ENCODE results near the gene LRFN4. TPM values are rescaled to one million over a fixed set of nuclear protein-coding genes. Genes with fewer than 3 reads are reported as not detected.

LRFN4 gene
- total RNA-seq, 1 experiment from 2014 or later, result 67.5 TPM

DNA sequence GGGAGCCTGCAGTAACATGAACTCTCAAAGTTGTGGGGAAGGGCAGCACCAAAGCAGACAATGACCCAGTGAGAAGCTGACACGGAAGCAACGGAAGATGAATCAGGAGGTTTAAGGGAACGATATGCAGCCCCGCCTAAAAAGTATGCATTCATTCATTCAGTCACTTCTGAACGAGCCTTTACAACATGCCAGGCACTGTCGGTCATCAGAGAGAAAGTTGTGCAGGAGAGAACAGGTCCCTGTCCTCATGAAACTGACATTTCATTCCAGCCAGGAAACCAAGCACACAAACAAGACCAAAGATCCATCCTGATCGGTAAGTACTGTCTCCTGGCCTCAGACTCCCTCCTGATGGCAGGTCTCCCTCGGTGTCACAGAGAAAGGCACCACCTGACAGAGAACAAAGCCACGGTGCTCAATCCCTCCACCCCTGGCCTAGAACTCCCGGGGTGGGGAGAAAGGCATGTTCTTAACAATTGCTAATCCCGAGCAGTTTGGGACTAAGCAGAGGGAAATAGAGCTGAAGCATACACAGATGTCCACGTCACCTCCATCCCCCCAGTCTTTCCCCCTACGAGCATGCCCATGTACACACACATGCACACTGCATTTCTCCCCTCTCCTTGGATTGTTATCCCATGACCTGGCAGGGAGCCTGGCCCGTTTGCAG lies 49.3 kb downstream of the LRFN4 start:
- in situ Hi-C loops (cut with HindIII; ENCODE audit: low sequenced_read_pairs), result no loop called here
- DNase-seq (ENCODE audit: low spot score), result peak; percentile 59

DNA sequence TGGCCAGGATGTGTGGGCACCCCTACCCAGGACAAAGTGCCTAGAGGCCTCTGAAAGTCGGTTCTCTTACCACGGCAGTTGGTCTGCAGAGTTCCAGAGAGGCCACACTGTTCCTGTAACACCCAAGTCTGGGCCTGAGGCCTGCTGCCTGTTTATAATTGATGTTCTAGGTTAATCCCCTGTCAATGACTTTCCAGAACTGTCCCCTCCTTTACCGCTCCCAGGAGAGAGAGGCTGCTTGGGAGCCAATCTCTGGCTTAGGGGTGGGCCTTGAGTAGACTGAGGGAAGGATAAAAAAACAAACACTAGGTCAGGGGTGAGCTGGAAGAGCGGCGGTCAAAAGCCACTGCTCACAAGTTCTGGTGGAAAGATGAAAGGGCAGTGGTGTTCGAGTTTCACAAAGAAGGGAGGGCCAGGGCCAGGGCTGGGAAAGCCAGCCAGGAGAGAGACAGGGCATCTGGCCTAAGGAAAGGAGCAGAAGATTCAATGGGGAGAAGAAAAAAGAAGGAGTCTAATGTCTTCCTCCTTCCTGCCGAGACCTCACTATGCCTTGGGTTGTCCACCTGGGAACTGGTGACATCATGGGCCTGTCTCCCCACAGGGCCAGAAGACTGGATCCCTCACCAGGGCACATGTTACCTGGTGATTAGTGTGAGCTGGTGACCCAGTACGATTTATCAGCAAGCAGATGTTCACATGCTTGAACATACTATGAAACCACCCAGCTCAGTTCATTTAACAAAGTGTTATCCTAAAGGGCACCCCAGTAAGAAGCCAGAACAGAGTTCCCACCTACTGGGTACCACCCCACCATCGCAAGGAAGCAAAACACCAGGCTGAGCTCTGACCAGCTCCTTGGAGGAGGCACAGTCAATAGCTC lies 51.1 kb downstream of the LRFN4 start:
- DNase-seq (ENCODE audit: low spot score), result no peak
- in situ Hi-C loops (cut with HindIII; ENCODE audit: low sequenced_read_pairs), result no loop called here

DNA sequence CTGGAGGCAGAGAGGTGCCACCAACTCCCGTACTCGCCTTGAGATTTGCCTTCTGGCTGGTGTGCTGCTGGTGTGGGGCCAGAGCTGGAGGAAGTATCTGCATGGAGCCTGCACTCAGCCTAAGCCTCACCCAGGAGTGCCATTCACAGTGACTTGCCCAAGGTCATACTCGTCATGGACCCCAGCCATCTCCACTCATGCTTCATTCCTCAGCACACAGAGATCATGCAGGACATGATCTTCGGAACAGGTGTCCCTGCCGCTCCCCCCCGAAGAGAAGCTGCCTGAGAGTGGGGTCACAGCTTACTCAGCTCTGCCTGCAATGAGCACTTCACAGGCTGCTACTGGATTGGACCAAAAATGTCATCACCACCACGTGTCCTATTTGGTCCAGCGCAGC lies 52.3 kb downstream of the LRFN4 start:
- in situ Hi-C loops (cut with HindIII; ENCODE audit: low sequenced_read_pairs), result no loop called here
- no peak for DNase-seq (ENCODE audit: low spot score)

DNA sequence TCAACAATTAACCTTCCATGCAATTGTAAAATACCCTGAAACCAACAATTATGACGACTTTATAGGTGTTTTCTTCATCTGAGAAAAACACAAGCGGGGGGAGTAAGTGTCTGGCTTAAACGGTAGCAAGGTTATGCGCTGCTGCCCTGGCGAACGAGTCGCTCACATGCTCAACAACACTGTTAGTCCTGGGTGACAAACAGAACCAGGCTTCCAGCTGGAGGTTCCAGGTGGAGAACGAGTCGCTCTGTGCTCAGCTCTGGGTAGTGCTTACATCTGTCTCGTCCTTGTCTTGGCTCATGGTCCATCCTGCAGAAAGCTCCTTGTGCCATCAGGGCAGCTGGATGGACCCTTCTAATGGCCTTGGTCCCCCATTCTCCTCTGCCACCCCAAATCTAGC lies 53.2 kb downstream of the LRFN4 start:
- DNase-seq (ENCODE audit: low spot score), result no peak
- in situ Hi-C loops (cut with HindIII; ENCODE audit: low sequenced_read_pairs), result no loop called here

Other genes starting within 250 kb of the LRFN4 start
- 47.7 and 68.8 TPM in 2 replicates for gene RBM14, start 240.4 kb upstream of the LRFN4 start, total RNA-seq (2014; rRNA removed; shearing (Covaris generic))
- gene RBM4, start 218.4 kb upstream of the LRFN4 start, total RNA-seq (2014; rRNA removed; shearing (Covaris generic)), result 513 and 534 TPM in 2 replicates
- gene RBM4B, start 179.2 kb upstream of the LRFN4 start, total RNA-seq (2014; rRNA removed; shearing (Covaris generic)), result 4.1 and 13.0 TPM in 2 replicates
- gene SPTBN2, start 127.8 kb upstream of the LRFN4 start, total RNA-seq (2014; rRNA removed; shearing (Covaris generic)), result 102 and 103 TPM in 2 replicates
- 32.7 and 40.2 TPM in 2 replicates for gene RCE1, start 13.6 kb upstream of the LRFN4 start, total RNA-seq (2014; rRNA removed; shearing (Covaris generic))
- gene PC, start 101.3 kb downstream of the LRFN4 start, total RNA-seq (2014; rRNA removed; shearing (Covaris generic)), result 31.1 and 93.9 TPM in 2 replicates
- not detected in 2 replicates for gene C11orf86, start 118.2 kb downstream of the LRFN4 start, total RNA-seq (2014; rRNA removed; shearing (Covaris generic))
- 0.74 and 1.1 TPM in 2 replicates for gene SYT12, start 166.1 kb downstream of the LRFN4 start, total RNA-seq (2014; rRNA removed; shearing (Covaris generic))
- gene RHOD, start 199.8 kb downstream of the LRFN4 start, total RNA-seq (2014; rRNA removed; shearing (Covaris generic)), result not detected in 2 replicates

Data from G401 (cell line).